Spleen (tissue), 13 donors: ENCODE data around the gene ZNF442. TPM values are rescaled to one million over a fixed set of nuclear protein-coding genes. Genes with fewer than 3 reads are reported as not detected.
"Not testable (repeated sequence)": the region's sequence is repeated elsewhere in the genome, so short reads cannot be mapped to it uniquely, and the experiment has no call there.

ENCODE experiments used
- DNase-seq: peaks from one replicate; pipeline ENCODE4 v3.0.0-alpha.2; 2020
- H3K27ac ChIP-seq, 8 donors: fragments of 200-600 bp; sonication (generic) in 7 of 8; 1 replicate in 4 of 8; 2 replicates in 4 of 8; pipeline versions ENCODE4 v1.5.0 to v1.8.0; 2016 to 2021; ENCODE audit warnings: inconsistent platforms in 4 of 8, mild to moderate bottlenecking in 4 of 8, moderate library complexity in 1 of 8
- H3K27me3 ChIP-seq, 7 donors: fragments of 200-600 bp; sonication (generic) in 6 of 7; replicated peaks in 1 of 7; 1 replicate in 4 of 7; 2 replicates in 3 of 7; pipeline versions ENCODE4 v1.5.0 to v1.8.0; 2016 to 2021; ENCODE audit warnings: inconsistent platforms in 3 of 7, mild to moderate bottlenecking in 1 of 7
- H3K36me3 ChIP-seq, 6 donors: fragments of 200-600 bp; sonication (generic) in 5 of 6; 1 replicate in 4 of 6; 2 replicates in 2 of 6; pipeline versions ENCODE4 v1.5.0 to v1.8.0; 2016 to 2021; ENCODE audit warnings: inconsistent platforms in 2 of 6
- H3K4me1 ChIP-seq, 6 donors: fragments of 200-600 bp; sonication (generic) in 5 of 6; 1 replicate in 3 of 6; 2 replicates in 3 of 6; pipeline versions ENCODE4 v1.5.0 to v1.8.0; 2016 to 2021; ENCODE audit warnings: inconsistent platforms in 3 of 6
- H3K4me3 ChIP-seq, 8 donors: fragments of 200-600 bp; sonication (generic) in 7 of 8; 1 replicate in 4 of 8; 2 replicates in 4 of 8; pipeline versions ENCODE4 v1.5.0 to v1.8.0; 2016 to 2021; ENCODE audit warnings: inconsistent platforms in 4 of 8, mild to moderate bottlenecking in 4 of 8, moderate library complexity in 2 of 8
- H3K9me3 ChIP-seq, 8 donors: fragments of 200-600 bp; sonication (generic) in 7 of 8; 1 replicate in 4 of 8; 2 replicates in 4 of 8; pipeline versions ENCODE4 v1.5.0 to v1.8.0; 2016 to 2021; ENCODE audit warnings: inconsistent platforms in 4 of 8
- POLR2A ChIP-seq, 3 donors: fragments of 450-650 bp; IDR thresholded peaks; one replicate each; pipeline ENCODE4 v1.5.1; 2017; ENCODE audit warnings: antibody characterized with exemption in 3 of 3, mild to moderate bottlenecking in 1 of 3
- POLR2AphosphoS5 ChIP-seq, 3 donors: sonication (generic); formaldehyde crosslinking; IDR thresholded peaks; one replicate each; pipeline ENCODE4 v1.5.1; 2017; ENCODE audit warnings: antibody characterized with exemption in 3 of 3
- WGBS, 5 donors: extraction: QIAGEN DNeasy Blood & Tissue Kit in 3 of 5; methylation state at CpG; one replicate each; pipeline versions ENCODE4 v1.1.5 to v1.1.7; 2013 to 2018; 5-methylcytosine and 5-hydroxymethylcytosine counted together
- intact Hi-C: fragments of 100-400 bp; cut with DNase I; formaldehyde crosslinking; loops from one replicate; pipeline ENCODE4 v1.15.0; 2023; ENCODE audit warnings: low total_unique reads
- long read RNA-seq, 2 donors: transcript quantifications; one replicate each; lab custom pipeline, GENCODE V29; 2026
- polyA plus RNA-seq, 3 donors: library from polyadenylated mRNA; stranded (reverse); fragments of 200-250 nt; gene quantifications; one replicate each; pipeline ENCODE4 v1.2.1, GENCODE V29; 2013
- total RNA-seq, 7 donors: library from RNA; depleted of rRNA in 3 of 7; stranded (reverse); fragments of >200 nt in 3 of 7; fragmentation: NEBNext Ultra II Directional in 4 of 7; extraction: Animal tissue kit (Norgen Biotek cat#: 25700) in 4 of 7; gene quantifications; one replicate each; pipeline versions ENCODE4 v1.1.0 to v1.2.1, GENCODE V29; 2016 to 2021
- TF ChIP-seq, protein P1 (sequence below), 11 experiments: fragments of 200-600 bp in 7 of 11; fragments of 450-650 bp in 4 of 11; sonication (generic) in 4 of 11; IDR thresholded peaks in 8 of 11; conservative IDR thresholded peaks in 3 of 11; 1 replicate in 7 of 11; 2 replicates in 4 of 11; pipeline versions ENCODE4 v1.4.0 to v1.8.0; 2016 to 2021; ENCODE audit warnings: antibody characterized with exemption in 11 of 11, inconsistent platforms in 4 of 11, mild to moderate bottlenecking in 1 of 11
- donor health status: healthy with polysubstance abuse.
- donor health status: DM: no; HTN: no; CAD: no; lungs with moderate emphysema.
- donor health status: DM: no; HTN: no; CAD: no.
- donor health status: Bipolar disorder and iron deficiency.
- donor health status: healthy.
- donor health status: DM: no; HTN: no; CAD: no.
- donor health status: DM: yes; HTN: yes; CAD: no.

ZNF442 gene
- total RNA-seq (1 to 10 TPM; 1.6 to 6.1 (median 3.8) TPM), polyA plus RNA-seq (1 to 10 TPM in 1 of 3 donors, under 1 TPM in 2; 0.48 to 1.5 (median 0.54) TPM)
- long read RNA-seq, donor 1 = 0 reads
- long read RNA-seq, donor 2, partial matches to known transcripts = 0 of 2 reads
- long read RNA-seq, donor 2, other reads (novel, unspliced or antisense) = 0 of 2 reads

DNA sequence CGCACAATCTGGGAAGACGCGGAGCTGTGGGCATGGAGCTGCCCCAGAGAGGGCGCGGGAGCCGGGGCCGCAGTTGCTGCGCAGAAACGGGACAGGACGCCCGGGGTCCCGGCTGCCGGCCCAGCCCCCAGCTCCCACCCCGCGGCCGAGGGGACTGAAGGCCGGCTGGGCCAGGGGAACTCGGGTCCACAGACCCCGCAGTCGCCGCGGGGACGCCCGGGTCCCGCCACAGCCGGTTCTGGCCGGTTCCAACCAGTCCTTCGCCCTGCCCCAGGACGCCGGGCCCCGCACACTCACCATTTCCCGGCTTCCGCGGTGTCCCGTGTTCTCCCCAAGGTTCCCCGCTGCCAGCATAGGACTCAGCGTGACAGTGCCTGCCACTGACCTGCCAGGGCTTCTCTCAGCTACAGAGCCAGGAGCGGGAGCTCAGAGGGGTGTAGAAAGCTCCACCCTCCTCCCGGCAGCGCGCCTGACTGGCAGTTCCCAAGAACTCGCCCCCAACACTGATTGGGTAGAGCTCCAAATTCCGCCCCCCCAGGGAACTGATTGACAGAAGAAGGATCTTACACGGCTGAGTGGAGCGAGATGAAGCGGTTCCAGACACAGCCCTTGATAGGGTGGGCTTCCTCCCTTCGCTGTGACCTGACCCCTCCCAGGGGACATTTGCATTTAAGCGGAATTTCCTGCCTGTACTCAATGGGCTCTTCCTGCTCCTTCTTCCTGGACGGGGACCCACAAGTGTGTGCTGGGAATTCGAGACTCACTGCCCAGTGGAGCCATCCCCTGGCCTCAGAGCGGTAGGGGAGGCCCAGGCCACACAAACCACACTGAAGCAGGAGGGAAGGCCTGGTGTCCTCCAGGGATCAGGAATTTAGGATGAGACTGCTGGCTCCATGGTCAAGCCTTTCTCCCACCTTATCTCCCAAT lies at the start of gene ZNF442:
ZNF442 (minus strand) TSS at position 448 of the 927 bp plus-strand sequence. CDS start 2,052 bp downstream, outside the sequence.
- H3K27me3 ChIP-seq = no peaks in the 10 kb centered on the region
- intact Hi-C loops = no loop called here
- peak; percentile 95 for DNase-seq
- H3K27ac ChIP-seq = peak within 1 kb of the TSS in 7 of 8 donors; percentile 79 to 88 (median 83)
- WGBS, 5 donors = 0 to 1% (median 1%) methylated on average over 7 to 51 of the region's 51 CpGs
- peak; percentile 87 to 96 (median 89) for TF ChIP-seq POLR2AphosphoS5 (IDR thresholded peaks at IDR 0.05)
- TF ChIP-seq POLR2A (IDR thresholded peaks at IDR 0.05) = peak in 2 of 3 donors; percentile 15 to 73
- TF ChIP-seq, protein P1, sequence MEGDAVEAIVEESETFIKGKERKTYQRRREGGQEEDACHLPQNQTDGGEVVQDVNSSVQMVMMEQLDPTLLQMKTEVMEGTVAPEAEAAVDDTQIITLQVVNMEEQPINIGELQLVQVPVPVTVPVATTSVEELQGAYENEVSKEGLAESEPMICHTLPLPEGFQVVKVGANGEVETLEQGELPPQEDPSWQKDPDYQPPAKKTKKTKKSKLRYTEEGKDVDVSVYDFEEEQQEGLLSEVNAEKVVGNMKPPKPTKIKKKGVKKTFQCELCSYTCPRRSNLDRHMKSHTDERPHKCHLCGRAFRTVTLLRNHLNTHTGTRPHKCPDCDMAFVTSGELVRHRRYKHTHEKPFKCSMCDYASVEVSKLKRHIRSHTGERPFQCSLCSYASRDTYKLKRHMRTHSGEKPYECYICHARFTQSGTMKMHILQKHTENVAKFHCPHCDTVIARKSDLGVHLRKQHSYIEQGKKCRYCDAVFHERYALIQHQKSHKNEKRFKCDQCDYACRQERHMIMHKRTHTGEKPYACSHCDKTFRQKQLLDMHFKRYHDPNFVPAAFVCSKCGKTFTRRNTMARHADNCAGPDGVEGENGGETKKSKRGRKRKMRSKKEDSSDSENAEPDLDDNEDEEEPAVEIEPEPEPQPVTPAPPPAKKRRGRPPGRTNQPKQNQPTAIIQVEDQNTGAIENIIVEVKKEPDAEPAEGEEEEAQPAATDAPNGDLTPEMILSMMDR (IDR thresholded peaks at IDR 0.05 in 8 of 11, conservative IDR thresholded peaks at IDR 0.05 in 3 of 11) = peak; percentile 15 to 71 (median 59)
- no peaks in the 10 kb centered on the region for H3K36me3 ChIP-seq
- H3K4me3 ChIP-seq = peak within 1 kb of the TSS; percentile 68 to 87 (median 71)
- peaks cover 8 to 27% (median 16%) of the 10 kb centered on the region in 6 donors for H3K4me1 ChIP-seq
- peaks cover 0 to 18% (median 0%) of the 10 kb centered on the region in 8 donors for H3K9me3 ChIP-seq

DNA sequence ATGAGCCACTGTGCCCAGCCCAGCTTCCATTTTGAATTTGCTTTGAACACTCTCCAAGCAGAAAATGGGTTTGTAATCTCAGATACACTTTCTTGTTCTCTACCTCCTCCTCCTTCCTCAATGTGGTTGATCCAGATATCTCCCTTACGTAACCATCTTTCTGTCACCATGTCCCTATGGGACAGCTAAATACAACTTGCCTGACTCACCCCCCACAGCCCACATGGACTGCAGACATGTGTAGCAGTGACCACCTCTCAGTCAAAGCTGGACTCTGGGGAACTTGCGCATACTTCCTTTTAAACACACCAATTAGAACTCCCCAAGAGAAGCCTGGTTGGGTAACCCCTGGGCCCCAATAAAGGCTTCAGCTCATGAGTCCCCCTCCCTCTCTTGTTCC lies 46.4 kb upstream of the ZNF442 start:
- no peaks in the 10 kb centered on the region for H3K4me1 ChIP-seq
- no peak for DNase-seq
- no peak overlapping the region for H3K27ac ChIP-seq
- peaks cover 0 to 42% (median 16%) of the 10 kb centered on the region in 8 donors for H3K9me3 ChIP-seq
- no peak overlapping the region for H3K4me3 ChIP-seq
- TF ChIP-seq POLR2A (IDR thresholded peaks at IDR 0.05) (no peak), POLR2AphosphoS5 (IDR thresholded peaks at IDR 0.05) (no peak)
- TF ChIP-seq, protein P1 (IDR thresholded peaks at IDR 0.05 in 8 of 11, conservative IDR thresholded peaks at IDR 0.05 in 3 of 11) = no peak
- WGBS, 5 donors = 97 to 100% (median 98%) methylated on average over 2 of the region's 2 CpGs
- intact Hi-C loops = no loop called here
- H3K36me3 ChIP-seq = no peaks in the 10 kb centered on the region
- H3K27me3 ChIP-seq = no peaks in the 10 kb centered on the region

DNA sequence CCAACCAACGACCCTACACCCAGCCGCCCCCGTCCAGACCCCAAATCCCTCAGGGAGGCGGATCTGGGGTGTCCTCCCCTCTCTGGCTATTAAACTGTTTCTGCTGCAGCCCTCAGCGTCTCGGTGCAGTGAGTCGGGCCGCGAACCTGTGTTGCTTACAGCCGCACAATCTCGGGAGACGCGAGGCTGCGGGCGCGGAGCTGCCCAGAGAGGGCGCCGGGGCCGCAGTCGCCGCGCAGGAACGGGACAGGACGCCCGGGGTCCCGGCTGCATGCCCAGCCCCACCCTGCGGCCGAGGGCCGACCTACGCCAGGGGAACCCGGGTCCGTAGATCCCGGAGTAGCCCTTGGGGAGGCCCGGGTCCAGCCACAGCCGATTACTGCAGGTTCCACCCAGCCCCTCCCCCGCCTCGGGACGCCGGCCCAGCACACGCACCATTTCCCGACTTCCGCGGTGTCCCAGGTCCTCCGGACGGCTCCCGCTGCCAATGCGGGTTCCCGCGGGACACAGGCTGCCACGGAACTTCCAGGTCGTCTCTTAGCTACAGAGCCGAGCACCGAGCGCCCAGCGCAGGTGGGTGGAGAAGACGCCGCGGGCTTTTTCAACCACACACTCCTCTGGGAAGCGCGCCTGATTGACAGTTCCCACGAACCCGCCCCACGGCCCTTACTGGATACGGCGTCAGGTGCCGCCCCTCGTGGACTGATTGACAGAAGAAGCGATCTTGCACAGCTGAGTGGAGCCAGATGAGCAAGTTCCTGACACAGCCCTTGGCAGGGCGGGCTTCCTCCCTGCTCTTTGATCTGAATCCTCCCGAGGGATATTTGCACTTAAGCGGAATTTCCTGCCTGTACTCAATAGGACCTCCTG lies 35.4 kb upstream of the ZNF442 start, which contains the start of gene ZNF799:
ZNF799 (minus strand) TSS at position 639 of the 870 bp plus-strand sequence; CDS start at position 438, 201 bp downstream.
- Histone ChIP-seq H3K27ac (peak within 1 kb of the TSS; percentile 74 to 91 (median 86)), H3K27me3 (peaks cover 0 to 4% (median 0%) of the 10 kb centered on the region in 7 donors), H3K4me1 (peaks cover 0 to 30% (median 9%) of the 10 kb centered on the region in 6 donors), H3K9me3 (no peaks in the 10 kb centered on the region), H3K4me3 (peak within 1 kb of the TSS; percentile 85 to 99 (median 92)), H3K36me3 (no peaks in the 10 kb centered on the region)
- intact Hi-C loops = no loop called here
- peak; percentile 98 for DNase-seq
- TF ChIP-seq, protein P1 (IDR thresholded peaks at IDR 0.05 in 8 of 11, conservative IDR thresholded peaks at IDR 0.05 in 3 of 11) = peak in 4 of 11 experiments; percentile 2 to 22 (median 12)
- TF ChIP-seq POLR2A (IDR thresholded peaks at IDR 0.05) (no peak), POLR2AphosphoS5 (IDR thresholded peaks at IDR 0.05) (peak; percentile 77 to 86 (median 84))
- WGBS, 5 donors = 0 to 1% (median 0%) methylated on average over 21 to 71 of the region's 71 CpGs

DNA sequence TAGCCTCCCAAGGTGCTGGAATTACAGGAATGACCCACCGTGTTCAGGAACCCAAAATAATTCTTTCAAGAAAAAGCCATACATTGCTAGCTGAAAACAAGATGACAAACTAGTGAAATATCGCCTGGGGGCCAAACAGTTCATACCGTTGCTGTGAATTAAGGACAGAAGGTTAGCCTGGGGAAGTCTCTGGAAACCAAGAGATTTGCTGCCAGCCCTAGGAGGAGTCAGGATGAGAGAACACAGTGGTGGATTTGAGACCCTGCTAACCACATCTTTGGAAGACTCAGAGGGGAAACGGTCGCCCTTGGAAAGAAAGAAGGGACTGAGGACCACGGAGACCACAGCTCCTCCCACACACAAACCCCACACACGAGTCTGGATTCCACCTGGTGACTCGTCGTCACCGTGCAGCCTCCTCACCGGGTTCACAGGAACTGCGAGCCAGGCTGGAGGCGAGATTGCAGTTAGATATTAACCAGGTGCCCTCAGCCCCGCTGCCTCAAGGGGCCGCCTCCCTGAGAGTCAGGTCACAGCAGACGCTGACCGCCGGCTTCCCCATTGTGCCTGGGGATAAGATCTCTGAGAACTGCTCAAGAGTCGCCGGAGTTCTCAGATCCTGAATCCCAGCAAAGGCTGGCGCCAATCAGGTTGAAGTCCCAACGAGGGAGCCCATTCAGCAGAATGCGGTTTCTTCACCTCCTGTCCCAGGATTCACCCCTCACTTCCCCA lies 34.6 kb upstream of the ZNF442 start:
- peak; percentile 77 for DNase-seq
- H3K27me3 ChIP-seq, H3K9me3 ChIP-seq, H3K36me3 ChIP-seq, intact Hi-C loops: not testable (repeated sequence)
- 3 to 11% (median 3%) methylated on average over 9 to 23 of the region's 23 CpGs for WGBS, 5 donors
- H3K4me1 ChIP-seq = peaks cover 0 to 30% (median 9%) of the 10 kb centered on the region in 6 donors
- peak overlapping the region in 7 of 8 donors; percentile 78 to 91 (median 86) for H3K27ac ChIP-seq
- peak overlapping the region; percentile 85 to 99 (median 92) for H3K4me3 ChIP-seq

DNA sequence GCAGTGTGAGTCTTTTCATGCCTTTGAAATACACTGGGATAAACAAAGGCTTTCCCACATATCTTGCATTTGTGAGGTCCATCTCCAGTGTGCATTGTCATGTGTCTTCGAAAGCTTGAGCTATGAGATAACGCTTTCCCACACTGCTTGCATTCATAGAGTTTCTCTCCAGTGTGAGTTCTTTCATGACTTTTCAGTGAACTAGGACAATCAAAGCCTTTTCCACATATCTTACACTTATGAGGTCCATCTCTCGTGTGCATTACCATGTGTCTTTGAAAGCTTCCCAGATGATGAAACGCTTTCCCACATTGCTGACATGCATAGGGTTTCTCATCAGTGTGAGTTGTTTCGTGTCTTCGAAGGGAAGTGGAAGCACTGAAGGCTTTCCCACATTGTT lies 25.7 kb upstream of the ZNF442 start:
- H3K27me3 ChIP-seq, intact Hi-C loops, H3K4me1 ChIP-seq, H3K27ac ChIP-seq, DNase-seq, H3K4me3 ChIP-seq: not testable (repeated sequence)
- Histone ChIP-seq H3K9me3 (peaks cover 0 to 79% (median 51%) of the 10 kb centered on the region in 8 donors), H3K36me3 (peaks cover 12 to 66% (median 28%) of the 10 kb centered on the region in 6 donors)
- 96 to 99% (median 97%) methylated on average over 6 of the region's 6 CpGs for WGBS, 5 donors

DNA sequence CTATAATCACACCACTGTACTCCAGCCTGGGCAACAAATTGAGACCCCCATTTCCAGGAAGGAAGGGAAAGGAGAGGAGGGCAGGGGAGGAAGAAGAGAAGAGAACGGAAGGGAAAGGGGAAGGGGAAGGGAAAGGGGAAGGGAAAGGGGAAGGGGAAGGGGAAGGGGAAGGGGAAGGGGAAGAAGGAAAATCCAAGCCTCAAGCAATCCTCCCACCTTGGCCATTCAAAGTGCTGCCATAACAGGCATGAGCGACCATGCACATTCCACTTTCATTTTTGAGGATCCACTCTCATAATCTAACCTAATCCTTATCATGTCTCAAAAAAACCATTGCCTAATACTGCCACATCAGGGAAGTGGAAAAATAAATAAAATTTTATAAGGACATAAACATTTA lies 20.9 kb upstream of the ZNF442 start:
- H3K4me1 ChIP-seq, intact Hi-C loops, H3K27ac ChIP-seq, H3K27me3 ChIP-seq, DNase-seq, H3K4me3 ChIP-seq: not testable (repeated sequence)
- H3K9me3 ChIP-seq = peaks cover 0 to 87% (median 59%) of the 10 kb centered on the region in 8 donors
- H3K36me3 ChIP-seq = peaks cover 7 to 64% (median 32%) of the 10 kb centered on the region in 6 donors
- WGBS, 5 donors = 81 to 100% (median 86%) methylated on average over 1 to 2 of the region's 2 CpGs
